Transverse colon (tissue), 4 donors: ENCODE measurements around the gene GPR149. TPM values are rescaled to one million over a fixed set of nuclear protein-coding genes. Genes with fewer than 3 reads are reported as not detected.

Experiments used
- DNase-seq: peaks from one replicate; pipeline ENCODE4 v3.0.0-alpha.2; 2019
- H3K27ac ChIP-seq, 4 donors: fragments of 200-600 bp; sonication (generic); 2 replicates each; pipeline ENCODE4 v1.5.1; 2016 to 2018; ENCODE audit warnings: inconsistent platforms in 4 of 4
- H3K27me3 ChIP-seq: fragments of 200-600 bp; sonication (generic); 2 replicates; pipeline ENCODE4 v1.5.1; 2017; ENCODE audit warnings: inconsistent platforms
- H3K36me3 ChIP-seq, 4 donors: fragments of 200-600 bp; sonication (generic); 2 replicates each; pipeline ENCODE4 v1.5.1; 2017 to 2019; ENCODE audit warnings: inconsistent platforms in 4 of 4
- H3K4me1 ChIP-seq, 4 donors: fragments of 200-600 bp; sonication (generic); 2 replicates each; pipeline ENCODE4 v1.5.1; 2017 to 2020; ENCODE audit warnings: inconsistent platforms in 4 of 4
- H3K4me3 ChIP-seq, 4 donors: fragments of 200-600 bp; sonication (generic); 1 replicate in 1 of 4; 2 replicates in 3 of 4; pipeline versions ENCODE4 v1.5.1 to v1.6.1; 2017 to 2019; ENCODE audit warnings: inconsistent platforms in 4 of 4
- H3K9me3 ChIP-seq, 2 donors: fragments of 200-600 bp; sonication (generic); 2 replicates each; pipeline ENCODE4 v1.5.1; 2017 to 2019; ENCODE audit warnings: inconsistent platforms in 2 of 2
- EP300 ChIP-seq: sonication (generic); formaldehyde crosslinking; IDR thresholded peaks from one replicate; pipeline ENCODE4 v1.6.1; 2017; ENCODE audit warnings: antibody characterized with exemption, low read depth
- POLR2A ChIP-seq: fragments of 450-650 bp; IDR thresholded peaks from one replicate; pipeline ENCODE4 v1.6.1; 2016; ENCODE audit warnings: antibody characterized with exemption, mild to moderate bottlenecking, moderate library complexity
- POLR2AphosphoS5 ChIP-seq, 3 donors: sonication (generic); formaldehyde crosslinking; IDR thresholded peaks; one replicate each; pipeline ENCODE4 v1.6.1; 2016; ENCODE audit warnings: antibody characterized with exemption in 3 of 3
- WGBS, 2 donors: methylation state at CpG; one replicate each; pipeline ENCODE4 v1.1.5; 2018; ENCODE audit warnings: low coverage in 1 of 2; 5-methylcytosine and 5-hydroxymethylcytosine counted together
- in situ Hi-C, 4 donors: fragments of 200-750 bp; cut with MboI; loops; one replicate each; pipeline versions ENCODE4 v1.15.0 to v1.15.1; 2017; ENCODE audit warnings: low sequenced_read_pairs in 3 of 4, low pct_ligation_motif_present in 1 of 4, low pct_unique_long_range_greater_than_20kb in 1 of 4
- intact Hi-C: fragments of 100-400 bp; cut with DNase I; formaldehyde crosslinking; loops from one replicate; pipeline ENCODE4 v1.15.1; 2023; ENCODE audit warnings: low total_unique reads
- total RNA-seq, 4 donors: library from RNA; depleted of rRNA; stranded (reverse); fragments of >200 nt; gene quantifications; one replicate each; pipeline ENCODE4 v1.1.0, GENCODE V29; 2016
- TF ChIP-seq, protein P1 (sequence below), 5 experiments: fragments of 200-600 bp in 3 of 5; fragments of 450-650 bp in 2 of 5; sonication (generic) in 3 of 5; IDR thresholded peaks; 1 replicate in 2 of 5; 2 replicates in 3 of 5; pipeline ENCODE4 v1.5.1; 2016 to 2017; ENCODE audit warnings: antibody characterized with exemption in 5 of 5, inconsistent platforms in 3 of 5, mild to moderate bottlenecking in 2 of 5, moderate library complexity in 1 of 5

The GPR149 gene
- total RNA-seq, 4 donors from 2014 or later: not detected

DNA sequence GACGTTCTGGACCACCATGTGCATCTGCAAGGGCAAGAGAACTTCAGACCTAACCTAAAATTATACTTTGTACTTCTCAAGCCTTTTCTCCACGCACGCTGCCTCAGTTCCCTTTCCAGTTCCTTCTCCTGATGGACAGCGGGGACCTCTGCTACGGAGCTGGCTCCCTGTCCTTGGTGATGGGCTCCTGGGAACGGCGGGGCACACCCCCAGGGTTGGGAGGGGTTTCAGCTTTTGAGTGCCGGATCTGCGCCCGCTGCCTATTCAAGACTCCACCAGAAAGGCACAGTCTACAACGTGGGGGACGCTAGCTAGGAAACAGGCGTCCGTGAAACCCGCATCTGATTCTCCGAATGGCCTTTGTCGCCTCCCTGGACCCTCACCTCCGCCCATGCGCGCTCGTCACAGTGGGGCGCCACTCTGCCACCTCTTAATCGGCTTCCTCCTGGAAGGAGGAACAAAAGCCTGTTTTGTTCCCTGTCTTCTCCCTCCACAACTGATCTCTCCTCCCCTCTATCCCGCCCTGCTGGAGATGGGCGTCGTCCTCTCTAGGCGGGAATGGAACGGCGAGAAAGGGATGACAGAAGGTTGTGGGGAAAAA is 2.2 kb downstream of the GPR149 start:
- Histone ChIP-seq H3K9me3 (no peaks in the 10 kb centered on the region), H3K27me3 (peaks cover 24% of the 10 kb centered on the region), H3K4me1 (no peaks in the 10 kb centered on the region), H3K27ac (no peak overlapping the region), H3K4me3 (no peak overlapping the region), H3K36me3 (no peaks in the 10 kb centered on the region)
- TF ChIP-seq POLR2AphosphoS5 (IDR thresholded peaks at IDR 0.05) (no peak), EP300 (no peak), POLR2A (no peak)
- TF ChIP-seq, protein P1, sequence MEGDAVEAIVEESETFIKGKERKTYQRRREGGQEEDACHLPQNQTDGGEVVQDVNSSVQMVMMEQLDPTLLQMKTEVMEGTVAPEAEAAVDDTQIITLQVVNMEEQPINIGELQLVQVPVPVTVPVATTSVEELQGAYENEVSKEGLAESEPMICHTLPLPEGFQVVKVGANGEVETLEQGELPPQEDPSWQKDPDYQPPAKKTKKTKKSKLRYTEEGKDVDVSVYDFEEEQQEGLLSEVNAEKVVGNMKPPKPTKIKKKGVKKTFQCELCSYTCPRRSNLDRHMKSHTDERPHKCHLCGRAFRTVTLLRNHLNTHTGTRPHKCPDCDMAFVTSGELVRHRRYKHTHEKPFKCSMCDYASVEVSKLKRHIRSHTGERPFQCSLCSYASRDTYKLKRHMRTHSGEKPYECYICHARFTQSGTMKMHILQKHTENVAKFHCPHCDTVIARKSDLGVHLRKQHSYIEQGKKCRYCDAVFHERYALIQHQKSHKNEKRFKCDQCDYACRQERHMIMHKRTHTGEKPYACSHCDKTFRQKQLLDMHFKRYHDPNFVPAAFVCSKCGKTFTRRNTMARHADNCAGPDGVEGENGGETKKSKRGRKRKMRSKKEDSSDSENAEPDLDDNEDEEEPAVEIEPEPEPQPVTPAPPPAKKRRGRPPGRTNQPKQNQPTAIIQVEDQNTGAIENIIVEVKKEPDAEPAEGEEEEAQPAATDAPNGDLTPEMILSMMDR (IDR thresholded peaks at IDR 0.05): no peak
- WGBS, 2 donors: 9 to 21% methylated on average over 23 to 29 of the region's 29 CpGs
- DNase-seq: no peak
- intact Hi-C loops (no loop called here), in situ Hi-C loops (no loop called here)

DNA sequence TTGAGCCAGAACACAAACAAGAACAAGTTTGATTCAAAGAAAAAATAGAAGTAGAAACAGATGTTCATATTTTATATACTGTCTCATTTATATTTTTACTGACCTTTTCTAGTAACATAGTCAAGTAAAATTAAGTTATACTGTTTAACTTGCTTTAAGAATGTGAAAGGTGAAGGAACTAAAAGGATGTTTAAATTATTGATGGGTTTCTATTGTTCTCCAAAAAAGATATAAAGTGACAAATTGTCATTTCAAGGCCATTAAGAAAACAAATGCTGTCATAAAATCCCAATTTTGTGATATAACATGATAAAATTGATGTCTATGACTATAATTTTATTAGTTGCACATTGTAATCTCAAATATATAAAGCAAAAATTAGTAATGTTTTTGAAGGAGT is 7.3 kb downstream of the GPR149 start:
- in situ Hi-C loops (no loop called here), intact Hi-C loops (no loop called here)
- no peak for DNase-seq
- TF ChIP-seq POLR2A (no peak), POLR2AphosphoS5 (IDR thresholded peaks at IDR 0.05) (no peak), EP300 (no peak)
- TF ChIP-seq, protein P1 (IDR thresholded peaks at IDR 0.05): no peak
- no peaks in the 10 kb centered on the region for H3K9me3 ChIP-seq
- H3K4me3 ChIP-seq: no peak overlapping the region
- no peaks in the 10 kb centered on the region for H3K4me1 ChIP-seq
- no peak overlapping the region for H3K27ac ChIP-seq
- peaks cover 5% of the 10 kb centered on the region for H3K27me3 ChIP-seq
- H3K36me3 ChIP-seq: no peaks in the 10 kb centered on the region

DNA sequence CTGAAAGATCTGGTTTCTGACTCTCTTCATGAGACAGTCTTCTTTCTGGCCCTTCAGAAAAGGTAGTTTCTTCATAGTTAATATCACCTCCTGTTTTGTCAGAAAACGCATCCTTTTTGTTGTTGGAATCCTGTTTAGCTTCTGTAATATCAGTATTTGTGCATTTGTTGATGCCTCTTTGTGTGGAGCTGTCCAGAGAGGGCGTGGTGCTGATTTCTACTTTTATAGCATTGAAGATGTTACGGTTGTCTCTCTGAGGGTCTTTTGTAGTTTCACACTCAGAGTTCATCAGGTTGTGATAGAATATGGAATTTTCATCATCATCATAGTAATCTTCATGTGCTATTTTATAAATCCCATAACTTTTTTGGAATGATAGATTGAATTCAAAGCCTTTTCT is 8.9 kb downstream of the GPR149 start:
- intact Hi-C loops: no loop called here

DNA sequence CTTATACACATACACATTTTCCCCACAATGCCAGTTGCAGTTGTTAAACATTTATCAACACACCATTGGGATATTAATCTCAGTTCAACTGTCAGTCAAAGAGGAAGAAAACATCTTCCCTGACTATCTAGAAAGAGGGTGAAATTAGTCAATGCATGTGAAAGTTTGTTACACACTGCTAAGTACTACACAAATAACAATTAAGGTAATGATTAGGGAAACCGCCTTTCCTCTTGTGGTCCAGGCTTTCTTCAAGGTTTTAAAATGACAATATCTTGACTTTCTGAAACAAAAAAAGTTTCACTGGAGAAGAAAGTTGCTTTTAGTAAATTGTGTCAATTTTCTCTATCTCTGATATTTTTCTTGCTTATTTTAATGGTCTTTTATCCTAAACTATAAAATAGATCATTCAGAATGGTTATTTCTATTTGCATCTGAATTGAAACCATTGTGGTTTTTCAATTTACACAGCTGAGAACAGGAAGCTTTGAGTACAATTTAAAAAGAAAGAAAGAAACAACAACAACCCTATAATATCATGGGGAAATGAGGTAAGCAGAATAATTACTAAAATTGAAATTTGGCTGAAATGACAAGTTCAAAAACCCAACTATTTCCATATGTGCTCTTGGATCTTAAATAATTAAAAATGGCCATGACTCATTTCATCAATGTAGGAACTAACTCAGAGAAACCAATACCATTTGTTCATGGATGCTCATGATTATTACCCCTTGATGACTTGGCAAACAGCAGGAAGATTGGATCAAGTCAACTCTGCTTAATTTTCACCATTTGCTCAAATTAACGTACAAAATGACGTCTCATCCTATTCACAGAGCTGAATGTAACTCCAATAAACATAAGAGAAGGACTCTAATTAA is 31.7 kb downstream of the GPR149 start:
- H3K4me1 ChIP-seq: no peaks in the 10 kb centered on the region
- in situ Hi-C loops (no loop called here), intact Hi-C loops (no loop called here)
- no peak for DNase-seq
- no peaks in the 10 kb centered on the region for H3K9me3 ChIP-seq
- no peak overlapping the region for H3K4me3 ChIP-seq
- no peak overlapping the region for H3K27ac ChIP-seq
- TF ChIP-seq POLR2A (no peak), POLR2AphosphoS5 (IDR thresholded peaks at IDR 0.05) (no peak), EP300 (no peak)
- TF ChIP-seq, protein P1 (IDR thresholded peaks at IDR 0.05): no peak
- H3K27me3 ChIP-seq: no peaks in the 10 kb centered on the region
- no peaks in the 10 kb centered on the region for H3K36me3 ChIP-seq
- WGBS, 2 donors: 59 to 73% methylated on average over 3 of the region's 3 CpGs

More for the DNA sequence above, 8.9 kb downstream of the GPR149 start:
- Histone ChIP-seq H3K27ac (no peak overlapping the region), H3K4me3 (no peak overlapping the region), H3K9me3 (no peaks in the 10 kb centered on the region), H3K27me3 (no peaks in the 10 kb centered on the region), H3K4me1 (no peaks in the 10 kb centered on the region), H3K36me3 (no peaks in the 10 kb centered on the region)
- no peak for DNase-seq
- TF ChIP-seq POLR2AphosphoS5 (IDR thresholded peaks at IDR 0.05) (no peak), EP300 (no peak), POLR2A (no peak)
- TF ChIP-seq, protein P1 (IDR thresholded peaks at IDR 0.05): no peak
- in situ Hi-C loops: no loop called here
- 17 to 20% methylated on average over 3 of the region's 3 CpGs for WGBS, 2 donors
